ENCODE results near the gene C1QB.

C1QB gene

GRCh38 chr1:22635436-22635835 is 17.6 kb upstream of the C1QB start:
- no peaks in the 10 kb centered on the region for H3K4me1 ChIP-seq (ENCODE audit: control insufficient read depth, insufficient read depth, low read length)
- peaks cover 7 to 15% of the 10 kb centered on the region in 2 donors for H3K27me3 ChIP-seq (ENCODE audit: control insufficient read depth in 1 of 2, insufficient read depth in 2 of 2, low read length in 2 of 2)
- H3K9ac ChIP-seq (ENCODE audit: low read length in 2 of 2), result no peak overlapping the region
- H3K36me3 ChIP-seq (ENCODE audit: control insufficient read depth in 2 of 2, insufficient read depth in 2 of 2, low read length in 2 of 2), result no peaks in the 10 kb centered on the region
- H3K27ac ChIP-seq (ENCODE audit: low read length), result no peak overlapping the region
- no peaks in the 10 kb centered on the region for H3K9me3 ChIP-seq (ENCODE audit: control insufficient read depth in 2 of 2, low read length in 2 of 2)
- no peak overlapping the region for H3K4me3 ChIP-seq (ENCODE audit: low read length in 2 of 2)

GRCh38 chr1:22636353-22636752 is 16.7 kb upstream of the C1QB start, which contains the start of gene C1QA:
Gene C1QA, plus strand, starts transcription at chr1:22636628. Its CDS starts 989 bp downstream, at chr1:22637617.
- H3K27ac ChIP-seq (ENCODE audit: low read length), result no peak within 1 kb of the TSS
- no peaks in the 10 kb centered on the region for H3K36me3 ChIP-seq (ENCODE audit: control insufficient read depth in 2 of 2, insufficient read depth in 2 of 2, low read length in 2 of 2)
- H3K9me3 ChIP-seq (ENCODE audit: control insufficient read depth in 2 of 2, low read length in 2 of 2), result no peaks in the 10 kb centered on the region
- peak within 1 kb of the TSS in 1 of 2 donors; percentile 40 for H3K4me3 ChIP-seq (ENCODE audit: low read length in 2 of 2)
- peak within 1 kb of the TSS in 1 of 2 donors; percentile 20 for H3K9ac ChIP-seq (ENCODE audit: low read length in 2 of 2)
- H3K27me3 ChIP-seq (ENCODE audit: control insufficient read depth in 1 of 2, insufficient read depth in 2 of 2, low read length in 2 of 2), result peaks cover 7 to 16% of the 10 kb centered on the region in 2 donors
- H3K4me1 ChIP-seq (ENCODE audit: control insufficient read depth, insufficient read depth, low read length), result no peaks in the 10 kb centered on the region

- Histone ChIP-seq H3K4me3 (ENCODE audit: low read length in 2 of 2) (peak overlapping the region in 1 of 2 donors; percentile 40), H3K27ac (ENCODE audit: low read length) (no peak overlapping the region), H3K27me3 (ENCODE audit: control insufficient read depth in 1 of 2, insufficient read depth in 2 of 2, low read length in 2 of 2) (peaks cover 10 to 16% of the 10 kb centered on the region in 2 donors)
Measured at GRCh38 chr1:22636927-22637326, 16.1 kb upstream of the C1QB start.

GRCh38 chr1:22637907-22638445 is 15.1 kb upstream of the C1QB start:
- Histone ChIP-seq H3K9ac (ENCODE audit: low read length in 2 of 2) (no peak overlapping the region), H3K9me3 (ENCODE audit: control insufficient read depth in 2 of 2, low read length in 2 of 2) (no peaks in the 10 kb centered on the region), H3K4me3 (ENCODE audit: low read length in 2 of 2) (peak overlapping the region in 1 of 2 donors; percentile 40), H3K4me1 (ENCODE audit: control insufficient read depth, insufficient read depth, low read length) (peaks cover 3% of the 10 kb centered on the region), H3K27ac (ENCODE audit: low read length) (no peak overlapping the region), H3K36me3 (ENCODE audit: control insufficient read depth in 2 of 2, insufficient read depth in 2 of 2, low read length in 2 of 2) (no peaks in the 10 kb centered on the region), H3K27me3 (ENCODE audit: control insufficient read depth in 1 of 2, insufficient read depth in 2 of 2, low read length in 2 of 2) (peaks cover 10 to 19% of the 10 kb centered on the region in 2 donors)

More at GRCh38 chr1:22636927-22637326, 16.1 kb upstream of the C1QB start:
- H3K9ac ChIP-seq (ENCODE audit: low read length in 2 of 2), result no peak overlapping the region
- H3K4me1 ChIP-seq (ENCODE audit: control insufficient read depth, insufficient read depth, low read length), result peaks cover 3% of the 10 kb centered on the region
- no peaks in the 10 kb centered on the region for H3K9me3 ChIP-seq (ENCODE audit: control insufficient read depth in 2 of 2, low read length in 2 of 2)
- H3K36me3 ChIP-seq (ENCODE audit: control insufficient read depth in 2 of 2, insufficient read depth in 2 of 2, low read length in 2 of 2), result no peaks in the 10 kb centered on the region

GRCh38 chr1:22638476-22639234 is 14.4 kb upstream of the C1QB start:
- peaks cover 10 to 19% of the 10 kb centered on the region in 2 donors for H3K27me3 ChIP-seq (ENCODE audit: control insufficient read depth in 1 of 2, insufficient read depth in 2 of 2, low read length in 2 of 2)
- H3K27ac ChIP-seq (ENCODE audit: low read length), result no peak overlapping the region
- no peaks in the 10 kb centered on the region for H3K9me3 ChIP-seq (ENCODE audit: control insufficient read depth in 2 of 2, low read length in 2 of 2)
- no peak overlapping the region for H3K9ac ChIP-seq (ENCODE audit: low read length in 2 of 2)
- H3K36me3 ChIP-seq (ENCODE audit: control insufficient read depth in 2 of 2, insufficient read depth in 2 of 2, low read length in 2 of 2), result no peaks in the 10 kb centered on the region
- H3K4me1 ChIP-seq (ENCODE audit: control insufficient read depth, insufficient read depth, low read length), result peaks cover 3% of the 10 kb centered on the region
- H3K4me3 ChIP-seq (ENCODE audit: low read length in 2 of 2), result no peak overlapping the region

- Histone ChIP-seq H3K4me3 (ENCODE audit: low read length in 2 of 2) (no peak overlapping the region), H3K27ac (ENCODE audit: low read length) (no peak overlapping the region), H3K27me3 (ENCODE audit: control insufficient read depth in 1 of 2, insufficient read depth in 2 of 2, low read length in 2 of 2) (peaks cover 10 to 19% of the 10 kb centered on the region in 2 donors), H3K9me3 (ENCODE audit: control insufficient read depth in 2 of 2, low read length in 2 of 2) (no peaks in the 10 kb centered on the region), H3K9ac (ENCODE audit: low read length in 2 of 2) (no peak overlapping the region), H3K4me1 (ENCODE audit: control insufficient read depth, insufficient read depth, low read length) (peaks cover 3% of the 10 kb centered on the region), H3K36me3 (ENCODE audit: control insufficient read depth in 2 of 2, insufficient read depth in 2 of 2, low read length in 2 of 2) (no peaks in the 10 kb centered on the region)
Measured at GRCh38 chr1:22639286-22639685, 13.8 kb upstream of the C1QB start.

- peaks cover 10 to 14% of the 10 kb centered on the region in 2 donors for H3K27me3 ChIP-seq (ENCODE audit: control insufficient read depth in 1 of 2, insufficient read depth in 2 of 2, low read length in 2 of 2)
Measured at GRCh38 chr1:22641247-22641646, 11.8 kb upstream of the C1QB start.

GRCh38 chr1:22641906-22642636 is 11.0 kb upstream of the C1QB start:
- H3K27me3 ChIP-seq (ENCODE audit: control insufficient read depth in 1 of 2, insufficient read depth in 2 of 2, low read length in 2 of 2), result peaks cover 9 to 14% of the 10 kb centered on the region in 2 donors
- H3K36me3 ChIP-seq (ENCODE audit: control insufficient read depth in 2 of 2, insufficient read depth in 2 of 2, low read length in 2 of 2), result no peaks in the 10 kb centered on the region
- peaks cover 3% of the 10 kb centered on the region for H3K4me1 ChIP-seq (ENCODE audit: control insufficient read depth, insufficient read depth, low read length)
- H3K4me3 ChIP-seq (ENCODE audit: low read length in 2 of 2), result peak overlapping the region in 1 of 2 donors; percentile 29
- H3K27ac ChIP-seq (ENCODE audit: low read length), result no peak overlapping the region
- no peaks in the 10 kb centered on the region for H3K9me3 ChIP-seq (ENCODE audit: control insufficient read depth in 2 of 2, low read length in 2 of 2)
- no peak overlapping the region for H3K9ac ChIP-seq (ENCODE audit: low read length in 2 of 2)

More at GRCh38 chr1:22641247-22641646, 11.8 kb upstream of the C1QB start:
- peaks cover 3% of the 10 kb centered on the region for H3K4me1 ChIP-seq (ENCODE audit: control insufficient read depth, insufficient read depth, low read length)
- H3K9ac ChIP-seq (ENCODE audit: low read length in 2 of 2), result no peak overlapping the region
- no peaks in the 10 kb centered on the region for H3K36me3 ChIP-seq (ENCODE audit: control insufficient read depth in 2 of 2, insufficient read depth in 2 of 2, low read length in 2 of 2)
- no peak overlapping the region for H3K4me3 ChIP-seq (ENCODE audit: low read length in 2 of 2)
- no peaks in the 10 kb centered on the region for H3K9me3 ChIP-seq (ENCODE audit: control insufficient read depth in 2 of 2, low read length in 2 of 2)
- no peak overlapping the region for H3K27ac ChIP-seq (ENCODE audit: low read length)

- Histone ChIP-seq H3K4me3 (ENCODE audit: low read length in 2 of 2) (no peak within 1 kb of the TSS), H3K9ac (ENCODE audit: low read length in 2 of 2) (no peak within 1 kb of the TSS), H3K27ac (ENCODE audit: low read length) (no peak within 1 kb of the TSS), H3K27me3 (ENCODE audit: control insufficient read depth in 1 of 2, insufficient read depth in 2 of 2, low read length in 2 of 2) (peaks cover 3 to 11% of the 10 kb centered on the region in 2 donors), H3K9me3 (ENCODE audit: control insufficient read depth in 2 of 2, low read length in 2 of 2) (no peaks in the 10 kb centered on the region), H3K36me3 (ENCODE audit: control insufficient read depth in 2 of 2, insufficient read depth in 2 of 2, low read length in 2 of 2) (no peaks in the 10 kb centered on the region), H3K4me1 (ENCODE audit: control insufficient read depth, insufficient read depth, low read length) (peaks cover 3% of the 10 kb centered on the region)
Measured at GRCh38 chr1:22643381-22643780, 9.7 kb upstream of the C1QB start, which contains the start of gene C1QC. Gene C1QC, plus strand, starts transcription at chr1:22643633. Its CDS starts 391 bp downstream, at chr1:22644024.

GRCh38 chr1:22643928-22644327 is 9.1 kb upstream of the C1QB start:
- Histone ChIP-seq H3K36me3 (ENCODE audit: control insufficient read depth in 2 of 2, insufficient read depth in 2 of 2, low read length in 2 of 2) (no peaks in the 10 kb centered on the region), H3K9me3 (ENCODE audit: control insufficient read depth in 2 of 2, low read length in 2 of 2) (no peaks in the 10 kb centered on the region), H3K9ac (ENCODE audit: low read length in 2 of 2) (no peak overlapping the region), H3K27ac (ENCODE audit: low read length) (no peak overlapping the region), H3K4me3 (ENCODE audit: low read length in 2 of 2) (no peak overlapping the region), H3K4me1 (ENCODE audit: control insufficient read depth, insufficient read depth, low read length) (peaks cover 3% of the 10 kb centered on the region), H3K27me3 (ENCODE audit: control insufficient read depth in 1 of 2, insufficient read depth in 2 of 2, low read length in 2 of 2) (peaks cover 3 to 11% of the 10 kb centered on the region in 2 donors)
